AG04450 (cell line): Measurements from ENCODE around the gene MRPL52. TPM values are rescaled to one million over a fixed set of nuclear protein-coding genes. Genes with fewer than 3 reads are reported as not detected.
A peak's percentile ranks its signal among the peaks of the same experiment; 100 is the strongest.
"Not testable (repeated sequence)": the region's sequence is repeated elsewhere in the genome, so short reads cannot be mapped to it uniquely, and the experiment has no call there.

Experiments used
- CTCF ChIA-PET: fragments of 300-600, 350-600 bp; formaldehyde crosslinking; extraction: SDS; loops from one replicate; lab custom pipeline; 2022; ENCODE audit warnings: antibody characterized with exemption, inconsistent platforms; lab: Charles Lee
- POLR2A ChIA-PET: fragments of 350-600 bp; formaldehyde crosslinking; extraction: SDS; loops from one replicate; lab custom pipeline; 2021; ENCODE audit warnings: antibody characterized with exemption, inconsistent platforms; lab: Yijun Ruan, JAX
- DNase-seq: peaks from one replicate; pipeline ENCODE4 v3.0.0-alpha.2; 2011; ENCODE audit warnings: low read depth, low spot score
- H3K27ac ChIP-seq: one replicate; pipeline ENCODE4 v1.5.1; 2012; ENCODE audit warnings: low read depth, low read length, control low read depth
- H3K27me3 ChIP-seq: one replicate; pipeline ENCODE4 v1.6.0; 2012; ENCODE audit warnings: low read length; ENCODE audit not compliant: control insufficient read depth, insufficient read depth
- H3K4me3 ChIP-seq: 2 replicates; pipeline ENCODE4 v1.5.1; 2011; ENCODE audit warnings: mild to moderate bottlenecking, low read depth, low read length, control low read depth
- H3K9me3 ChIP-seq: 2 replicates; pipeline ENCODE4 v1.5.1; 2012; ENCODE audit warnings: low read length; ENCODE audit not compliant: control insufficient read depth, insufficient read depth
- CTCF ChIP-seq: IDR thresholded peaks from 2 replicates; pipeline ENCODE4 v1.5.1; 2011; ENCODE audit warnings: low read depth, low read length, control low read depth, inconsistent platforms
- polyA plus RNA-seq: library from polyadenylated mRNA; depleted of rRNA; stranded (reverse); fragments of >200 nt; gene quantifications from 2 replicates; pipeline ENCODE4 v1.2.3, GENCODE V29; 2011

Gene MRPL52
- polyA plus RNA-seq, 1 experiment: 78.1 TPM

DNA sequence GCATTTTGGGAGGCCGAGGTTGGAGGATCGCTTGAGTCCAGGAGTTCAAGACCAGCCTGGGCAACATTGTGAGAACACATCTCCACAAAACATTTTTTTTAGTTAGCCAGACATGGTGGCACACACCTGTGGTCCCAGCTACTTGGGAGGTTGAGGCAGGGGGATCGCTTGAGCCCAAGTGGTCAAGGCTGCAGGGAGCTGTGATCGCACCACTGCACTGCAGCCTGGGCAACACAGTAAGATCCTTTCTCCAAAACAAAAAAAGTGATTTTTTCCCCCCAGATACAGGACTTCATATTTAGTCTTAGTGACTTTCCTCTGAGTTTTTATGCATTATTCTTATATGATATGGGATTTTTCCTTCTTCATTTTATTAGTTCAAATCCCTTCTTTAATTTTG is 43.0 kb upstream of the MRPL52 start:
- POLR2A ChIA-PET: no interaction called here
- H3K4me3 ChIP-seq: no peak overlapping the region
- DNase-seq: no peak
- no peak for TF ChIP-seq CTCF
- CTCF ChIA-PET: no interaction called here
- no peak overlapping the region for H3K27ac ChIP-seq
- H3K27me3 ChIP-seq: no peaks in the 10 kb centered on the region
- no peaks in the 10 kb centered on the region for H3K9me3 ChIP-seq

DNA sequence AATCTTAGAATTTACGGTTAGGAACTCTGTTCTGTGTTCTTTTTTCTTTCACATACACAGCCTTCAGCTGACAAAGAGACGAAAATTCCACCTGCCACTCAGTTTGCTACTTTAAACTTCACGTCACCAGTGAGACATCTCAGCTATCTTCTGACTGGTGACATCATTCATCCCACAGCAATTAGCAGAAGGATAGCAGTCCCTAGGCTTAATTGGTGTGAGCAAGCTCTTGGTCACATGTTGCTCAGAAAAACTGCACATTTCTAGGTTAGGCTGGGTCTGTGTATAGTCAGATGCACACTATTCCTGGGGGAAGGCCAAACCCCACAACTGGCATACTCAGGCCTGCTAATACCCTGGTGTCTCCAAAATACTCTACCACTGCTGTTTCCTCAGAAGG is 38.4 kb upstream of the MRPL52 start:
- H3K27me3 ChIP-seq: peaks cover 6% of the 10 kb centered on the region
- TF ChIP-seq CTCF: no peak
- 0 out of 2 replicates have a peak, but pooled peaks cover 6% of the 10 kb centered on the region for H3K9me3 ChIP-seq
- no peak overlapping the region for H3K4me3 ChIP-seq
- H3K27ac ChIP-seq: peak overlapping the region; percentile 21
- ChIA-PET POLR2A (no interaction called here), CTCF (no interaction called here)
- DNase-seq: no peak

DNA sequence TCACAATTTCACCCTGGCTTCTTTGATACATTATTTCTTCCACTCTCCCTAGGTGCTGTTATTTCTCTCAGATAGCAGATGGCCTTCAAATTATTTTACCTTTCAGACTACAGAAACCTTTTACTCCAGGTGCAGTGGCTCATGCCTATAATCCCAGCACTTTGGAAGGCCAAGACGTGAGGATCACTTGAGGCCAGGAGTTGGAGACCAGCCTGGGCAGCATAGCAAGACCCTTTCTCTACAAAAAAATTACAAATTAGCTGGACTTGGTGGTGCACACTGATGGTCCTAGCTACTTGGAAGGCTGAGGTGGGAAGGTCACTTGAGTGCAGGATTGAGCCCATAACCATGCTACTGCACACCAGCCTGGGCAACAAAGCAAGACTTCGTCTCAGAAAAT is 37.5 kb upstream of the MRPL52 start:
- TF ChIP-seq CTCF: no peak
- Histone ChIP-seq H3K9me3 (0 out of 2 replicates have a peak, but pooled peaks cover 6% of the 10 kb centered on the region), H3K27ac (no peak overlapping the region), H3K27me3 (peaks cover 9% of the 10 kb centered on the region), H3K4me3 (no peak overlapping the region)
- ChIA-PET POLR2A (no interaction called here), CTCF (no interaction called here)
- DNase-seq: no peak

GRCh38 chr14:22793550-22793949 is 36.1 kb upstream of the MRPL52 start:
- H3K9me3 ChIP-seq, DNase-seq, POLR2A ChIA-PET, H3K4me3 ChIP-seq, H3K27ac ChIP-seq, CTCF ChIA-PET: not testable (repeated sequence)
- H3K27me3 ChIP-seq: peaks cover 10% of the 10 kb centered on the region

DNA sequence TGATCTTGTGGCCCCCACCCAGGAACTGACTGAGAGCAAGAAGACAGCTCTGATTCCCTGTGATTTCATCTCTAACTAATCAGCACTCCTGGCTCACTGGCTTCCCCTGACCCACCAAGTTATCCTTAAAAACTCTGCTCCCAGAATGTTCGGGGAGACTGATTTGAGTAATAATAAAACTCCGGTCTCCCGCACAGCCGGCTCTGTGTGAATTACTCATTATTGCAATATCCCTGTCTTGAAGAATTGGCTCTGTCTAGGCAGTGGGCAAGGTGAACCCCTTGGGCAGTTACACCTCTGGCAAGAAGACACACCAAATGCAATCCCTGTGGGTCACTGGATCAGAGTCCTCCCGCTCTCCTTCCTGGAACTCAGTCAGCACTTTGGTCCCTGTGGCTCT is 35.7 kb upstream of the MRPL52 start:
- CTCF ChIA-PET: interaction anchor here (1.0 kb wide), 1 partner anchor 30 kb away, joined by 3 read pairs; no protein-coding TSS in a partner anchor
- no peak overlapping the region for H3K4me3 ChIP-seq
- H3K9me3 ChIP-seq: 0 out of 2 replicates have a peak, but pooled peaks cover 6% of the 10 kb centered on the region
- POLR2A ChIA-PET: no interaction called here
- H3K27me3 ChIP-seq: peaks cover 10% of the 10 kb centered on the region
- no peak for TF ChIP-seq CTCF
- no peak for DNase-seq
- H3K27ac ChIP-seq: no peak overlapping the region
